Stimulated activated CD8-positive, alpha-beta memory T cell treated with anti-CD3 and anti-CD28 coated beads, Interleukin-15, amount 100 ng/mL, for 1 hour (primary cell): ENCODE results near the gene VPS11.
A peak's percentile ranks its signal among the peaks of the same experiment; 100 is the strongest.
"Not testable (repeated sequence)": the region's sequence is repeated elsewhere in the genome, so short reads cannot be mapped to it uniquely, and the experiment has no call there.

Experiments
- DNase-seq: peaks from one replicate; pipeline ENCODE4 v3.0.0-alpha.2; 2020; ENCODE audit warnings: low read depth

VPS11 gene

DNA sequence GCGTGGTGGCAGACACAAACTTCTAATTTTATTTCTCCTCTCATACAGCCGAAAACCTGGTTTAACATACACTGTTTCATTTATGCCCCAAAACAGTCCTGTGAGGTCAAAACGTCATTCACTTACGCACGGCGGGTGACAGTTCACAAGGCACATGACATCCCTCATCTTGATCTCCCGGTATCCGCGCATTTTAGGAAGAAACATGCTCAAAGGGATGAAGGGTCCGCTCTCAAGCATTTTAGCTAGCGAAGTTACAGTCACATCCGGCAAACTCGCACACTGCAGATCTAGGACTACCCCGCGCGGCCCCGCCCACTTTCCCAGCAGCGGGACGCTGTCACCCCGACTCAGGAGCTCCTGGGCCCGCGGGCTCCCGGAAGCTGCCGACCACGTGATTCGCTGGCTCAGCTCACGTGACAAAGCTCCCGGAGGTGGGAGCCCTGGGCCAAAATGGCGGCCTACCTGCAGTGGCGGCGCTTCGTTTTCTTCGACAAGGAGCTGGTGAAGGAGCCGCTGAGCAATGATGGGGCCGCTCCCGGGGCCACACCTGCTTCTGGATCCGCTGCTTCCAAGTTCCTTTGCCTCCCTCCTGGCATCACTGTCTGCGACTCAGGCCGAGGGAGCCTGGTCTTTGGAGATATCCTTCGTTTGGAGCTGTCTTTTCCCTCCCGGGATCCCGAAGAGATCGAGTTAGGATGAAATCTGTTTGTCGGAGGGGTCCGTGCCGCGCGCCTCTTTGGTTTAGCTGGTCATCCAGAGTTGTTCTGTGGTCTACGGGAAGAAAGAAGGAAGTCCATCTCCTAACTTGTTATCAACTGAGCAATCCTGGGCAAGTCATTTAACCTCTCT lies at the start of gene VPS11:
TSS of gene VPS11 (plus strand) at position 448 of the 852 bp plus-strand sequence. CDS start at position 454, 6 bp downstream.
- peak; percentile 96 for DNase-seq

DNA sequence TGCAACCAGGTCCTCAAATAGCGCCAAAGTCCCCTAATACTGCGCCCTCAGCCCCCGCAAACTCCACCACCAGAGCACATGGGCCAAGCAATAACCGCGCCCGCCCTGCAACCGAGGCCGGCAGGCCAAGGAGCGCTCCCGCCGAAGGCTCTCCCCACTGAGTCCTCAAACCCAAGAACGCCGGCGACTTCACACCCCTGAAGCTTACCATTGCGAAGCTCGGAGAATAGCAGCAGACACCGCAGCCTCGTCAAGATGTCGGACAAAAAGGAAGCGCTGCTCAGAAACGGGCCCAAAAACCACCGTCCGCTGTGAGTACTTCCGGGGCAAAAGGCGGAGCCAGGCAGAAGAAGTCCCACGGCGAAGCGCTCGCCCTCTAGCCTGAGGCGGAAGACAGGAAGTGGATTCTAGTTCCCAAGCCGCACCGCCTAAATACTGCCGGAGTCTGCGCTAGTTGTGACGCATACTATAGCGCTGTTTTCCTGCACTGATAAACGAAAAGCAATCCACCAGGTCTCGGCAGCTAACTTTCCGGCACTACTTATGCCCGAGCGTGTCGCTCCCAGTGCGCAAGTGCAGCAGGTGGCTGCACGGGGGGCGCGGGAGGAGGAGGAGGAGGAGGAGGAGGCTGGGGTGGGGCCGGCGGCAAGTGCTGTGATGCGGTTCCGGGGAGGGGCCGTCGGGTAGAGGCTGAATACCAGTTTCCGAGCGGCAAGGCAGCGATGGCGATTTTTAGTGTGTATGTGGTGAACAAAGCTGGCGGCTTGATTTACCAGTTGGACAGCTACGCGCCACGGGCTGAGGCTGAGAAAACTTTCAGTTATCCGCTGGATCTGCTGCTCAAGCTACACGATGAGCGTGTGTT lies 49.3 kb upstream of the VPS11 start, which contains the start of the genes RPS25 and TRAPPC4:
TSS of gene RPS25 (minus strand) at position 270 of the 865 bp plus-strand sequence. CDS start at position 211, 59 bp downstream.
TSS of gene TRAPPC4 (plus strand) at position 693 of the 865 bp plus-strand sequence. CDS start at position 723, 30 bp downstream.
- DNase-seq, result peak; percentile 92

GRCh38 chr11:119019996-119020395 lies 47.6 kb upstream of the VPS11 start:
- no peak for DNase-seq

GRCh38 chr11:119021631-119022030 lies 46.0 kb upstream of the VPS11 start:
- no peak for DNase-seq

DNA sequence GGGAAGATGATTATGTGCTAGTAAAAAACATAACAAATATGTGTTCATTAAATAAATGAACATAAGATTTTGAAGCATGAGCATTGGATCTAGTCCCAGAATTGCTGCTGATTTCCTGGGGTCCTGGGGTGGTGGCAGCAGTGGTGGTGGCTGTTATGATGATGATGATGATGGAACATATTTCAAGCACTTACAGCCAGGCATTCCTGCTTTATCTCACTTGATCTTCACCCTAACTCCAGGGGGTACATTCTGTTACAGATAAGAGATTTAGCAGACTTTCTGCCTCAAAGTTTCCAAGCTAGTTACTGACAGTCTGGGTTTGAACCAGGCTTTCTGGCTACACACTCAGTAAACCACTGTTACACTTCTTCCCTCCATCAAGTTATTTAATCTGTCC lies 43.9 kb upstream of the VPS11 start:
- DNase-seq, result no peak

DNA sequence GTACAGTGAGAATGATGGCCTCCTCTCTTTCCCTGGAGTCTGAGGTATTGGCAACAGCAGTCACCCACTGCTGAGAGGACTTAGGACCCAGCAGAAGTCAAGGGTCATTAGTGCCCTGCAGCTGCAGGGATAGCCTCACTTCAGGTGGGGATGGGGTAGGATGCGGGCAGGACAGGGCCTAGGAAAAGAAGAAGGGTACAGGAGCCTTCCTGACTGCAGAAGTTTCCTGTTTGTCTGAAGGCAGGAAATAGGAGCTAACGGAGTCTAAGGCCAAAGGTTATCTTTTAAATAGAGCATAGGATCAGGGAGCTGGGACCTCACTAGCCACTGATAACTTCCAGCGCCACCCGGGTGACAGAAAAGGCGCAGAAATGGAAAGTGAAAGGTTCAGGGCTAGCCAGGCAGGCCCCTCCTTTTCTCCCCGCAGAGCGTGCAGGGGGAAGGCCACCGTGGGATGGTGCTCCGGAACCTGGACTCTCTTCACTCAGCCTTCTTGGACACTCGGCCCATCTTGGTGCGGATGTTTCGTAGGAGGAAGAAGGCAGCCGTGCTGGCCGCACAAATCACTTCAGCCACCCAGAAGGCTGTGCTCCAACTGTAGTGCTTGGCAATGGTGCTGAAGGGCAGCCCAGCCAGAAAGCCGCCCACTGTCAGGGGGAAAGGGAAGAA lies 43.1 kb upstream of the VPS11 start:
- DNase-seq, result no peak

GRCh38 chr11:119025099-119025473 lies 42.5 kb upstream of the VPS11 start:
- DNase-seq, result no peak

DNA sequence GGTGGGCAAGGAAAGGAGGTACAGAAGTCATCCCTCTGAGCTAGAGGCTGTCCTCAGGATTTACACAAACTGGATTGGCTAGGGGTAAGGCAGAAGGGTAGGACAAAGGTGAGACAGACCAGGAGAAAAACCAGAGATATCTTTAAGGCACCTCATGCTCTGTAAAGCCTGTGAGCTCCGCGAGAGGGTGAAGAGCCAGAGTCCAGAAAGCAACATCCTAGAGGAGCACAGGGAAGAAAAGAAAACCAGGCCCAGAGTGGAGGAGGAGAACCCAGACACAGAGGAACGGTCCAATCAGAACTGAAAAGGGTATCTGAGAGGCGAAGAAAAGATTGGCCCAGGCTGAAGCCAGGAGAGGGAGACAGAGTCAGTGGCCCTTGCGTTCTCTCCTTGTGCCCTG lies 42.1 kb upstream of the VPS11 start:
- DNase-seq, result no peak

DNA sequence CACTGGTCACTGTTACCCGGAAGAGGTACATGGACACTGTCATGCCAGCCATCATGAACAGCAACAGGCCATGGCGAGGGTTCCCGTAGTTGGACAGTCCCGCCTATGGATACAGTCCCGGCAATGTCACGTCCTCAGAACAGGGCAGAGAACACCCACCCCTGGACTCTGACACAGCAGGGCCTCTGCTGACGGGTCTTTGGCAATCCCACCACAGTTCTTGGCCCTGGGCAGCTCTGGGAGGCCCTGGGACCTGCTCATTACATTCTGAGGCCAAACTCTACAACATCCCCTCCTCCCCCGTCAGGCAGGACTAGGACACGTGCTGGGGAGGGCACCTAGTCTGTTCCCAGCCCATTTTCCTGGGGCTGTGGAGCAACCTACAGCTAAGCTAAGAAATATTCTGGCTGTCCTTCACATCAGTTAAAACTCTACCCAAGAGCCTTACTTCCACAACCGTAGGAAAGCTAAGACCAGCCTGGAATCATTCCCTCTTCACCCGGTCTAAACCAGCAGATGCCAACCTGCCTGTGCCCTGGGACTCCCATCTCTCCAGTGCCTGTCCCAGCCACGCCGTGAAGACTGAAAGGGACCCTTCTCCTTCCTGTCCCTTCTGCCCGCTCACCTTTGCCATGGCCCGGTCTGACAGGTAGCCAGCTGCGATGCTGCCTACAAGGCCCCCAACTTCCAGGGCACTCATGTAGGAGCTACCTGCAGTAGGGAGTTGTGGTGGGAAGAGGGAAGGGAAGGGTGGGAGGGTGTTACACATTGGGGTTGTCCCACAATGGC lies 41.4 kb upstream of the VPS11 start:
- DNase-seq, result no peak

DNA sequence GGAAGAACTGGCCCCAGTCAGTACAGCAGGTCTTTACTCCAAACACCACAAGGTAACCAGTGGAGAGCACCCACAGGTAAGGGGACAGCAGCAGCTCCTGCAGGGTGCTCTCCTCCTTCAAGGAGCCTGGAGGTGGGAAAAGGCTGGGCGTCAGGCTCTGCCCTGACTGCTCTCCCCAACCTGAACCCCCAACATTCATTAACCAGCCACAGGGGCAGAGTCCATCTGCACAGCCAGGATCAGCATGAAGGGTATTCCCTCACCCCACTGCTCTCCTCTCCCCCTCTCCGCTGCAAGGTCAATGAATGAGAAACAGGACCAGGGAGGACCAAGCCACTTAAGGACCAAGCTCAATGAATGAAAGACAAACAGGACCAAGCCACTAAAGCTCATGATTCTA lies 40.6 kb upstream of the VPS11 start:
- DNase-seq, result no peak

GRCh38 chr11:119027561-119028345 lies 39.9 kb upstream of the VPS11 start:
- no peak for DNase-seq

- no peak for DNase-seq
Observed at GRCh38 chr11:119028346-119029068, 39.1 kb upstream of the VPS11 start.

GRCh38 chr11:119029069-119029339 lies 38.6 kb upstream of the VPS11 start:
- DNase-seq, result no peak

GRCh38 chr11:119029340-119030028 lies 38.1 kb upstream of the VPS11 start:
- DNase-seq, result no peak

GRCh38 chr11:119030029-119030328 lies 37.6 kb upstream of the VPS11 start:
- no peak for DNase-seq

DNA sequence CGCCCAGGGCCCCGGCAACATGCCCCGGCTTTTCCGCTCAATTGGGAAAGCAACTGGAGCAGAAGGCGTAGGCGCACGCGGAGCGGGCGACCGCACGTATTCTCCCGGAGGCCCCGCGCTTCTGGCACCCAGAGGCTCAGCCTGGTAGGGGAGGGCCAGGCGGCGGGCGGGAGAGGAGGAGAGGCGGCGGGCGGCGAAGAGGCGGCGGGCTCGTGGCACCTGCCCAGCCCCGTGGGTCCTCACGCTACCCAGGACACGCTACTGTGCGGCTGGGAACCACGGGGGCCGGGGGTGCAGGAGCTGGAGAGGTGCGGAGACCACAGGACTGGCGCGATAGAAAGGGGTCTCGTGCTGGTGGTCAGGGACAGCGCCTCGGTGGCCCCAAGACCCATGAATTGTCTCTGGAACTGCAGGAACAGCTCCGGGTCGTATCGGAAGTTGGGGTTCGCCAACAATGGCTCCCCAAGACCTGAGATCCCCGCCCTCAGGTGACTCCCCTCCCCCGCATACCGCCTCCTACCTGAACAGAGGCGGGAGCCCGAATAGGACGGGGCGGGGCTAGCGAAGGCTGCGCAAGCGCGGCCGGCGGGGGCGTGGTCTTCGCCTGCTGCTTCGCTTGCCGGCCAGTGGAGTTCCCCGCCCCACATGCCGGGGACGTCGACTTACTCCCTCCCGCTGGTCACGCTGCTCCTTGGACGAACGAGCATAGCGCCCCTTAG lies 37.1 kb upstream of the VPS11 start, which contains the start of gene SLC37A4:
TSS of gene SLC37A4 (minus strand) at position 549 of the 719 bp plus-strand sequence.
- peak; percentile 99 for DNase-seq

DNA sequence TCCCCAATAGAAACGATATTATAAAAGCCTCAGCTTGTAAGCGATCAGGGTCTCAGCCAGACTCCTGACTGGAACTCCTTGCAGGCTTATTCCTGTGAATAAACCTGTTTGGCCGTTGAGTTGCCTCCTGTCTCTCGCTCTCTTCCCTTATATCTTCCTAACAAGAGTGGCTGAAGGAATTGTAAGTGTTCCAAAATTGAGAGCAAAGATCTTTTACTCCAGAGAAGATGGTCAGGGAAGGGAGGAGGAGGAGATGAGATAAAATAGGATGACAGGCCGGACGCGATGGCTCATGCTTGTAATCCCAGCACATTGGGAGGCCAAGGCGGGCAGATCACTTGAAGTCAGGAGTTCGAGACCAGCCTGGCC lies 35.7 kb upstream of the VPS11 start:
- DNase-seq, result no peak

- DNase-seq, result not testable (repeated sequence)
Observed at GRCh38 chr11:119033421-119033820, 34.2 kb upstream of the VPS11 start.

GRCh38 chr11:119034813-119035212 lies 32.8 kb upstream of the VPS11 start:
- no peak for DNase-seq
